Cardiac muscle cell (in vitro differentiated cells and primary cell): ENCODE measurements around the gene GRB10. TPM values are rescaled to one million over a fixed set of nuclear protein-coding genes. Genes with fewer than 3 reads are reported as not detected.

Experiments
- DNase-seq, 2 donors: peaks; one replicate each; pipeline versions ENCODE4 v3.0.0 to v3.0.0-alpha.2; 2010 to 2017; ENCODE audit warnings: low read depth in 1 of 2, low spot score in 1 of 2
- H3K27ac ChIP-seq: fragments of 200-600 bp; sonication (generic); 2 replicates; pipeline ENCODE4 v1.5.1; 2016
- H3K27me3 ChIP-seq: fragments of 200-600 bp; sonication (generic); 2 replicates; pipeline ENCODE4 v1.6.0; 2016; ENCODE audit warnings: control low read depth
- H3K36me3 ChIP-seq: fragments of 200-600 bp; sonication (generic); 2 replicates; pipeline ENCODE4 v1.5.1; 2016; ENCODE audit warnings: control low read depth
- H3K4me1 ChIP-seq: fragments of 200-600 bp; sonication (generic); 2 replicates; pipeline ENCODE4 v1.8.1; 2017; ENCODE audit warnings: low read depth, mild to moderate bottlenecking, mixed run types
- H3K4me3 ChIP-seq: fragments of 200-600 bp; sonication (generic); 2 replicates; pipeline ENCODE4 v1.5.1; 2016; ENCODE audit warnings: mild to moderate bottlenecking
- H3K9me3 ChIP-seq: fragments of 200-600 bp; sonication (generic); 2 replicates; pipeline ENCODE4 v1.5.1; 2017; ENCODE audit warnings: low read depth, mild to moderate bottlenecking, control low read depth
- polyA plus RNA-seq: library from polyadenylated mRNA; unstranded; fragments of >200 nt; fragmentation: Nextera tagmentation; extraction: Ambion mirVana; gene quantifications from 2 replicates; pipeline ENCODE4 v1.2.1, GENCODE V29; 2016
- total RNA-seq: library from RNA; depleted of rRNA; stranded (reverse); fragments of >200 nt; gene quantifications from 2 replicates; pipeline ENCODE4 v1.2.3, GENCODE V29; 2016
- TF ChIP-seq, protein P1 (sequence below): IDR thresholded peaks from 2 replicates; pipeline ENCODE4 v1.5.1; 2012; ENCODE audit warnings: low read depth, mild to moderate bottlenecking, low read length

GRB10 gene
- total and polyA plus RNA-seq, 2 experiments from 2014 or later: 9.9 to 25.3 TPM

DNA sequence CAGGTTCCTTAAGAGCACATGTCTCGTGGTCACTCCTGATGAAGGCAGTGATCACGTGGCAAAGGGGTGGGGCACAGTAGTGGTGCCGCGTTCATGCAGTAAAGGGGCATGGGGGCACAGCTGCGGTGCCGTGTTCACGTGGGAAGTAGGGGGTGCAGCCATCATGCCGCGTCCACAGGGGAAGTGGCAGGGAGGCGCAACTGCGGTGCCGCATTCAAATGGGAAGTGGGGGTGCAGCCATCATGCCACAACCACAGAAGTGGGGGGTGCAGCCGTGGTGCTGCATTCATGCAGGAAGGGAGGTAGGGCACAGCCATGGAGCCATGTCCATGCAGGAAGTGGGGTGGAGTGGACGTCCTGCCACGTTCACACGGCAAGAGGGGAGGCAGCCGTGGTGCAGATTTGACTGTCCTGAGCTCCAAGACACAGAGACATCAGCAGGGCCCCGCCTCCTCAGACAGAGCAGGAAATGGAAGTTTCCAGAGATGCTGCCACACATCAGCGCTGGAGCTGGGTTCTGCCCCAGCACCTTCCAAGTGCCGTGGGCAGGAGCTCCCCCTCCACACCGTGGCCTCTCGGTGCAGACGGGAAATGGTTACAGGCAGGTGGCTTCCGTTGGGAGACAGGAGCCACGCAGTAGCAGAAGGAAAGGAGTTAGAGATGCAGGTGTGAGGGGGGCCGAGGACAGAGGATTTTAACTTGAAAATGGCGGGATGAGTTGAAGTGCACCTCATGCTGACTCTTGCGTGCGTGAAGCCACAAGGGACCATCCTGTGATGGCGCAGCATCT lies 122.5 kb downstream of the GRB10 start:
- Histone ChIP-seq H3K36me3 (no peaks in the 10 kb centered on the region), H3K4me3 (no peak overlapping the region), H3K27me3 (no peaks in the 10 kb centered on the region), H3K27ac (no peak overlapping the region), H3K9me3 (no peaks in the 10 kb centered on the region), H3K4me1 (no peaks in the 10 kb centered on the region)
- TF ChIP-seq, protein P1, sequence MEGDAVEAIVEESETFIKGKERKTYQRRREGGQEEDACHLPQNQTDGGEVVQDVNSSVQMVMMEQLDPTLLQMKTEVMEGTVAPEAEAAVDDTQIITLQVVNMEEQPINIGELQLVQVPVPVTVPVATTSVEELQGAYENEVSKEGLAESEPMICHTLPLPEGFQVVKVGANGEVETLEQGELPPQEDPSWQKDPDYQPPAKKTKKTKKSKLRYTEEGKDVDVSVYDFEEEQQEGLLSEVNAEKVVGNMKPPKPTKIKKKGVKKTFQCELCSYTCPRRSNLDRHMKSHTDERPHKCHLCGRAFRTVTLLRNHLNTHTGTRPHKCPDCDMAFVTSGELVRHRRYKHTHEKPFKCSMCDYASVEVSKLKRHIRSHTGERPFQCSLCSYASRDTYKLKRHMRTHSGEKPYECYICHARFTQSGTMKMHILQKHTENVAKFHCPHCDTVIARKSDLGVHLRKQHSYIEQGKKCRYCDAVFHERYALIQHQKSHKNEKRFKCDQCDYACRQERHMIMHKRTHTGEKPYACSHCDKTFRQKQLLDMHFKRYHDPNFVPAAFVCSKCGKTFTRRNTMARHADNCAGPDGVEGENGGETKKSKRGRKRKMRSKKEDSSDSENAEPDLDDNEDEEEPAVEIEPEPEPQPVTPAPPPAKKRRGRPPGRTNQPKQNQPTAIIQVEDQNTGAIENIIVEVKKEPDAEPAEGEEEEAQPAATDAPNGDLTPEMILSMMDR: no peak
- DNase-seq: no peak

DNA sequence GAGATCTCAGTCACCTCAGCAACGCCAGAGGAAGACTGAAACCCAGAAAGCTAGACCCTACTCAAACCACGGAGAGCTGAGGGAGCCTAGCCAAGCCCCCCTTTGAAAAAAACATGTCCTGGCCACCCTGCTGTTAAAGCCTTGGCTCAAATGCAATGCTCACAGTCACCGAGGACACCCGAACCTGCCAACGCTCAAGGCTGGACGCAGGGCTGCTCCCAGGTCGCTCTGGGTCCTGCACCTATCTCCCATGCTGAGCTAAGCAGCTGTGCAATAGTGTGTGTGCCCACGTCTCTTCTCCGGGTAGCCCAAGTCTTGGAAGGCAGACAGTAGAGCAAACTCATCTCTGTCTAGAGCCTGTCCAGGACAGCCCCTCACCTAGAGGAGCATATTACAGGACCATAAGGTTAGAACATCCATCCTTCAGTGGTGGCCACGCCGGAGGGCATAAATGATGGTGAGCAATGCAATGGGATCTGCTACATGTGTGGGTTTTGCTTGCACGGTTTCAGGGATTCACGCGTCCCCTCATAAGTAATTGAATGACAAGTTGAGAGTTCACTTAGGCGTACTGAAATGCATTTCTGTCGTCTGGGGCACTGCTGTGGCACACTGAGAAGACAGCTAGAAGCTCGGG lies 123.2 kb downstream of the GRB10 start:
- no peaks in the 10 kb centered on the region for H3K9me3 ChIP-seq
- H3K27ac ChIP-seq: no peak overlapping the region
- no peak overlapping the region for H3K4me3 ChIP-seq
- no peak for DNase-seq
- TF ChIP-seq, protein P1: no peak
- H3K27me3 ChIP-seq: no peaks in the 10 kb centered on the region
- no peaks in the 10 kb centered on the region for H3K4me1 ChIP-seq
- no peaks in the 10 kb centered on the region for H3K36me3 ChIP-seq

DNA sequence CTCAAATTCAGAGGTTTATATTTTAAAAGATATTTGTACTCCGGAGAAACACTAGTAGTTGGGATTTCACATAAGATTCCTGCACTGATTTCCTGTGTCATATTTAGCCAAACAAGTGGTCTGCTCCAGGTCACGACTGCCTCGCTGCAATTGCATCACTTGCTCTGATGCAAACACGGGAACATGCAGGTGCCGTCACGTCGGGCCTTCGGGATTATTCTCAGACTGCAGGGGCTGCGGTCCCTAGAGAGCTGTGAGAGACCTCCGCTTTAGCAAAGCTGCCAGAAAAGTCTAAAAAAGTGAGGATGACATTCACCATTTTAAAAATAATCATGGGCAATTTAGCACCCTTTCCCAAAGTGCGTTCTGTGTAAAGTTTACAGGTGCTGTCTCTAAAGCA lies 124.0 kb downstream of the GRB10 start:
- no peaks in the 10 kb centered on the region for H3K27me3 ChIP-seq
- H3K36me3 ChIP-seq: no peaks in the 10 kb centered on the region
- no peak for DNase-seq

DNA sequence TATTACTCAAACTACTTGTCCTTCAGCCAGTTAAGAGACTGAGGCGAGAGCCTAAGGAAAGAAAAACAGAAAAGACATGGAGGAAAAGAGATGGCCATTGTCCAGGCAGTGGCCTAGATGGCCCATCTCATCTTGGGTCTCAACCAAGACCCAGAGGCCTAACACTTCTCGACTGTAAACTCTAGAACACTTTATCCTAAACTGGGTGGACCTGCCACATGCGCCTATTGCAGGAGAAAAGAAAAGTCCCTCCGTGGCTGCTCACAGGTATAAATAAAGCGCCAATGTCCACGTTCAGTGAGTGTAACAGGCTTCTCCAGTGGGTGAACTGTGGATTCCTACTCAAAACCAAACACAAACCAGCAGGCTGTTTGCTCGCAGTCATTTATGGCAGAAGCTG lies 124.8 kb downstream of the GRB10 start:
- Histone ChIP-seq H3K27ac (no peak overlapping the region), H3K4me3 (no peak overlapping the region), H3K4me1 (no peaks in the 10 kb centered on the region), H3K27me3 (no peaks in the 10 kb centered on the region), H3K9me3 (no peaks in the 10 kb centered on the region), H3K36me3 (no peaks in the 10 kb centered on the region)
- TF ChIP-seq, protein P1: no peak
- DNase-seq: no peak

More for the DNA sequence above, 124.0 kb downstream of the GRB10 start:
- TF ChIP-seq, protein P1: no peak
- H3K4me1 ChIP-seq: no peaks in the 10 kb centered on the region
- H3K27ac ChIP-seq: no peak overlapping the region
- H3K9me3 ChIP-seq: no peaks in the 10 kb centered on the region
- no peak overlapping the region for H3K4me3 ChIP-seq

DNA sequence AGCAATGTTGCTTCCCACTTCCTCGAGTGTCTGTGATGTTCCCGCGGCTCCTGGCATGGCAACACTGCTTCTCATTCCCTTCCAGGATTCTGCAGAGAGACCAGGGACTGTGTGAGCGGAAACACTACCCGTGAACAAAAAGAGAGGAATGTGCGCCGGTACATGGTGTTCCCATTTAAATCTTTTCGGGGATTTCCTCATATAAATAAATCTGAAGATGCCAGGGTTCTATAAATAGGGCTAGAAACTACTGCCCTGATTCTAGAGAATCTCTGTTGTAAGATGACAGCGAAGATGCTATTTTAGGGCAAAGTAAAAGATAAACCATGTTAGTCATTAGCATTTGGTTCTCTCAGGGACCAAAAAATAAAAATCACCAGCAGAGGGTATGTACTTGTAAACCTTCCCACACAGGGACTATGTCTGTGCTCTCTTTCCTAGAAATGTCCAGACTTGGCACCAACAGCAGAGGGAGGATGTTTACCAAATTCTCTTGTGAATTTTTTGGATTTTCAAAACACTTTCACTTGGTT lies 125.3 kb downstream of the GRB10 start:
- TF ChIP-seq, protein P1: peak; percentile 24
- no peak overlapping the region for H3K27ac ChIP-seq
- peak in 1 of 2 donors; percentile 86 for DNase-seq
- no peaks in the 10 kb centered on the region for H3K27me3 ChIP-seq
- no peak overlapping the region for H3K4me3 ChIP-seq
- no peaks in the 10 kb centered on the region for H3K9me3 ChIP-seq
- H3K4me1 ChIP-seq: no peaks in the 10 kb centered on the region
- H3K36me3 ChIP-seq: no peaks in the 10 kb centered on the region
